ENCODE results near the gene WRNIP1.
"Not testable (repeated sequence)": the region's sequence is repeated elsewhere in the genome, so short reads cannot be mapped to it uniquely, and the experiment has no call there.

WRNIP1 gene

DNA sequence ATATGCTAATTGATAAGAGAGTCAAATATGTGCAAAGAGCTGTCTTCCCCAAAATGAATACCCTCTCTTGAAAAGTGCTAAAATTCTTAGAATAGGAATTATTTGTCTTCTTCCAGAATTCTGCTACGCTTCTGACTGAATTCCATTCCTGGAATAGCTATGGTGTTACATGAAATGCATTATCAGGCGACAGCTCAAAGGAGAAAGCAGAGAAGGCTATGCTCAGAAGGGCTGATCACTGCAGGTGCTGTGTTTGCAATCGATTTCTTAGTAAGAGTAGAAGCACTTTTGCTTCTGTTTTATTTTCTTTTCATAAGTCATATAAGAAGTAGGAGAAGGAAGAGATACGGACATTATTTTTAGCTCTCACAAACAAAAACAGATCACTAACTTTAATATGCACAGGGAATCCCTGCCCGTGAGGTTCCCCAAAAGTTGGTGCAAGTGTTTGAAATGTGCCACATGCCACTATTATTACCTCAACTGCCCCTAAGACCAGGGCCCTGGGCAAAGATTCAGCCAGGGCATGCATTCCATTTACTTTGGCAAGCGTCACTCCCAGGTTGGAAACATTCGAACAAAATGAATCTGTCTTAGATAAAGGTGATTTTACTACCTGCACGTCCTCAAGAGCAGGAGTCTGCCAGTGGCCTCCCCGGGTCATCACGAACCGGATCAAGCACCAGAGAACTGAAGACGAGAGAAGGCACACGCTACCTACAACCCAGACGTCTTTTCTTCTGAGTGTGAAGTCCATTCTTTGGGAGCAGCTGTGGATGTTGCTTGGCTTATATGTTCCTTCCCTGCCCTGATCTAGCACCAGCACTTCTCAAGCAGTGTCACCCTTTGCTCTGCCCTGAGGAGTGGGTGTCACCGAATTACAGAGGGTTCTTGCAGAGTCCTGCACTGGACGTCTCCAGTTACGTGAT, 21.6 kb upstream of the WRNIP1 start:
- no peak for FAIRE-seq

DNA sequence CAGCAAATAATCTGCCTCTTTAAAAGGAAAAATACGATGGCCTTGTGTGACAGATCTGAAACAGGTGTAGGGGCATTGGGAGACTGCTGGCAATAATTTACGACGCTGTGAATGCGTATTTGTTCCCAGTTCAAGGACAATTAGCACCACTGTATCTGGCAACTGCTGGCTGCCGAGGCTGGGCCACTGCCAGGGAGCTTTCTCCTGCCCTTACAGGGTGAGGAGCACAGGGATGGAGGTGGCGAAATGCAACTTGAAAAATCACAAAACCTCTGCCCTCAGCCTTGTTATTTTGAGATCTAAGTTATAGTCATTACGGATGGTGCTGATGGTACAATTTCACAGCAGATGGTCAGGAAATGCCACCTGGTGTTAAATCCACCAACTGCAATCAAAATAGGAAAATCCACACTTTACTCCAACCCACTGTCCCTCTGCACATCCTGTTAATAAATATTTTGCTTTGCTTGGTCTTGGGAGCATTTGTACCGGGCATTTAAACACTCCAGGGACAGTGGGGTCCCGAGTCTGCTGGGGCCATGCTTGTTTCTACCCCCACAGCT, 20.9 kb upstream of the WRNIP1 start:
- FAIRE-seq: no peak

DNA sequence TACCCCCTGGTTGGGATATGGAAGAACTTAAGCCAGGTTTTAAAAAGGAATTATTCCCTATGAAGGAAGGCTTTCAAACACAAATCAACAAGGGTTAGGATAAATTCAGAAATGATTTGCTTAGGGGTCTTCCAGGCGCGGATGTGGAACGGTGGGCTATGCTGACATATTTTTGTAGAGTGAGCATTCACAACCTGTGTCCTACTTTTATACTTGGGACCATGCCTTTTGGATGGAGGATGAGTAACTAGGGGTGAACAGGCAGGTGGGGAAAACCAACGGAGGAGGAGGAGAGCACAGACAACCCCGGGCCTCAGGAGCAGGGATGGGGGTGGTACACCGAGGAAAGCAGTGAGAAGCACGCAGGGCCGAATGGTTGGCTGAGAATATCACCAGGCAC, 20.4 kb upstream of the WRNIP1 start:
- no peak for FAIRE-seq

DNA sequence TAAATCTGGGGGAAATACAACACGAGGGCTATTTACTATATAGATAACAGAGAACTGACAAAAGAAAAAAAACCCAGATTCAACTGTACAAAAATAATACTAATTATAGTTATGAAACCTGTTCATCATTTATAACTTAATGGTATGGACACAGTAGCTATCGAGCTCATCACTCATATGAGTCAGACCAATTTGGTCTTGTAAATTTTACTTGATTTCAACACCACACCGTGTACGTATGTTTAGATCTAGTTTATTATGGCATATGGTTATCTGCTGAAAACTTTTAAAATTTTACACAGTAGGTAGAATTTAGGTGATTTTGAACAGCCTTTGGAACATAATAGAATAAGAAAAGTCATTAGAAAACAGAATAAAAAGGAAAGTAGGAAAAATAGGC, 19.9 kb upstream of the WRNIP1 start:
- no peak for FAIRE-seq

DNA sequence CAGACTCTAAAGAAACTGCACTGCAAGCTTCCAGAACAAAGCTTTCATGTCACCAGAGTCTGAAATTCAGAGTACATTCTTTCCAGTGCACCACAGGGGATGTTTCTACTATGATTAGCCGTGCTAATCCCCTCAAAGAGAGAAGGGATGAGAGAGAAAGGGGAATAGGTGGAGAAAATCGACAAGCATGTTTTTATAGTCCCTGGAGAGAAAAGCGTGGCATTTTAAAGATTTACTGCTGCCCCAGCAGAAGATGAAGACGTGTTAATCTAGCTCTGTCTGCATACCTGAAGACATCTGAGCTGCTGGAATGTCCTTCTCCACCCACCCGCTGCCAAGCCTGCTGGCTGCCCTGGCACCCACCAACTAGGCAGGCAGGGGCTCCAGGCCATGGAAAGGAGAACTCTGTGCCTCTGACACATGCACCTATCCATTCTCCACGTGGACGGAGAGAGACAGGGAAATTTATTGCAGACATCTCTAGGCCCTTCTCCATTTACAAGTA, 18.6 kb upstream of the WRNIP1 start:
- FAIRE-seq: no peak

DNA sequence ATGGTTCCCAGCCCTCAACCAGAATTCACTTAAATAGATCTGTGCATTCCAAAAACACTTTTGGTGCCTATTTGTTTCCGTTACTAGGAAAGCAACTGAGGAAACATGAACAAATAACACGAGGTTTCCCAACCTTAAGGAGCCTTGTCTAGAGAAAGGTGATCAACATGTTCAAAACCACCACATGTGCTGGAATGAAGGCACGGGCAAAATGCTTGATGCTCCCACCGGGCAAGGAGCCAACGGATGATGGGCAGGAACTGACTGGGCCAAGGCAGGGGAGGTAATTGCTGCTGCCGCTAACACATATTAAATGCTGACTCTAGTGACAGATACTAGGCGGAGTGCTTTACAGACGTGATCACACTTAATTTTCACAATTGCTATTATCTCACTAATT, 17.0 kb upstream of the WRNIP1 start:
- FAIRE-seq: no peak

DNA sequence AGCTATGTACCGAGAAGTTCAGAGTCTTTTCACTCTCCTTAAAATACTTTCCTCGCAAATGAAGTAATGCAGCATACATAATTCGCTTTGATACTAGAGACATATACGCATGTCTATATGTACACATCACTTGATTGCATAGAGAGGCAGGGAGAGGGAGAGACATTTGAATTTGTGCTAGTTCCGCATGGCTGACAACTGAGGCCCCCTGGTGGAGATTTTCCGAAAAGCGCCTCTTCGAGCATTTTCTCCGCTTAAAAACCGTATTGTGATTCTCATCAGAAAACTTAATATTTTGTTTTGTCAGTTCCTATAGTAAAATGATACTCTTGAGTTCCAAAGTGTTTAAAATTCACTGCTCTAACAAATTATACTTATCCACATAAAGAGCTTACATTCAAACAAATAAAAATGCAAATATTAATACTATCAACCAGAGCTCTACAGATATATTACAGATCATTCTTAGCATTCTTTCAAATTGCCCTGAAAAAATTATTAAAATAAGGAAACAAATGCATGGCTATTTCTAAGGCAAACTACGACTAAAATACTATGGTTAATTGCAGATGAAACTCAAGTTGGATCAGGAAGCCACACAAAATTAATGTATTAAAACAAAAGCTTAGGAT, 15.1 kb upstream of the WRNIP1 start:
- peak; percentile 97 for FAIRE-seq

DNA sequence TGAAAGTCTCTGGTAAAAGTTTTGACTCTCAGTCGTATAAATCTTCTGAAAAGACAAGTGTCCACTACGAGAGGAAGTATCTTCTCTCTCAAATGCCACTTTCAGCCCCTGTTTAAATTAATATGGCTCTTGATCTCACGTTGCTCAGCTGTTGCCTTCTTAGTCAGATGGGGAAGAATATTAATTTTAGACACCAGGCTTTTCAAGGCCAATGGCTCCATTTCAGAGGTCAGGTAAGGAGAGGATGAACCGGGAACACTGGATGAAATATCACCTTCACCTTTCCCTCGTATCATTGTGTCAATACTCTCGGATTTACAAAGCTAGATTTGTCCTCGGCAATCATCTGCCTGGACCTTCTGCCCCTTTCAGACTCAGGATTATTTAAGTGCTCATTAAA, 14.4 kb upstream of the WRNIP1 start, which contains the start of gene MYLK4:
TSS of gene MYLK4 (minus strand) at position 91 of the 400 bp plus-strand sequence. CDS start 1,628 bp downstream, outside the sequence.
- FAIRE-seq: no peak

DNA sequence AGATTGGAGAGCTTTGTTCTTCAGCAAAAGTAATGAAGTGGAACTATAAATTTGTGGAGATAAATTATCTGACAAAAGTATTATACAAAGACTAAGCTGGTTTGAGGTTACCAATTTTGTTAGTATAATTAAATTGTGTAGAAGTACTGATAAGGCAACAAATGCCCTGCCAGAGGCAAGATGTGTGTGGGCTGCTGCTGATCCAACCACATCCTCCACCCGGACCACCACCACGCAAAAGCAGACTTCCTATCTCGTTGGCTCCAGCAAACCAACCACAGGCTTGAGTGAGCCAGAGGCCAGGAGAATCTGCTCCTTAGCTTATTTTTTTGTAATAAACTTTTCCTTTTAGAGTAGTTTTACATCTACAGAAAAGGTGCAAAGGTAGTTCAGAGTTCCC, 13.3 kb upstream of the WRNIP1 start:
- FAIRE-seq: no peak

DNA sequence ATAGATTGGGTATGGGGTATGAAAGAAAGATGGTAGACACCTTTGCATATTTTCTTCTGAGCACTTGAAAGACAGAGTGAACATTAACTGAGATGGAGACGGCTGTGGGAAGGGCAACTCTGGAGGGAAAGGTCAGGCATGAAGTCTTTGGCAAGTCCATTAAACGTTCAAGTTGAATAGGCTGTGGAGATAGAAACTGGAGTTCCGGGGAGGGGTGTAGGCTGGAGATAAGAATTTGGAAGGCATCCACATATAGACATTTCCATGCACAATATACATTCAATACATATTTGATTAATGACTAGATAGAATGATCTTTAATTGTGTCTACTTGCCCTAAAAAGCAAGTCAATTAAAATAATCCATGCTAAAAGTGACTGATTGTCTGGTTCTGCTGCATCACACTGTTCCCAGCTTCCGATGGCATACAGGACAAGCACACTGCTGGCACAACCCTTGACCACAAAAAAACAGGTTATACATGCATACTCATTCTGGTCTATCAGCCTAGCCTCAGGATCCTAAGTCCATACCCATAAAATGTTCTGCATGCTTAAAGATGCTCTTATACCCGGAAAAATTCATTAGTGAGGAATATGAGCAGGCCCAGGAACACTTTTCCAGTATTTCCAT, 12.6 kb upstream of the WRNIP1 start:
- no peak for FAIRE-seq

DNA sequence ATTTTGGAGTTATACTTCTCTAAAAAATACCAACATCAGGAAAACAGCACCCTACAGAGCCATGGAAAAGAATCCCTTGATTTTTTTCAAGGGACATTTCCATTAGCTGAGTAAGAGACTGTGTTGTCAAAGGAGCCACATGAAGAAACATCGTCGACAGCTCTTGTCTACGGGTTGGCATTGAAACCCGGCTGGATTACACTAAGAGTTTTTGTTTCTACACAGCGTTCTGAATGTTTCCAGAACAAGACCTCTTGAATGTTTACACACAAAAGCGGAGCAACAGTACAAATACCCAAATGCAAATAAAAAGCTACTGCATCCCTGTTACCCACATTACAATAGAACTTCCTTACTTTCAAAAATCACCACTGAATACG, 12.1 kb upstream of the WRNIP1 start:
- FAIRE-seq: no peak

DNA sequence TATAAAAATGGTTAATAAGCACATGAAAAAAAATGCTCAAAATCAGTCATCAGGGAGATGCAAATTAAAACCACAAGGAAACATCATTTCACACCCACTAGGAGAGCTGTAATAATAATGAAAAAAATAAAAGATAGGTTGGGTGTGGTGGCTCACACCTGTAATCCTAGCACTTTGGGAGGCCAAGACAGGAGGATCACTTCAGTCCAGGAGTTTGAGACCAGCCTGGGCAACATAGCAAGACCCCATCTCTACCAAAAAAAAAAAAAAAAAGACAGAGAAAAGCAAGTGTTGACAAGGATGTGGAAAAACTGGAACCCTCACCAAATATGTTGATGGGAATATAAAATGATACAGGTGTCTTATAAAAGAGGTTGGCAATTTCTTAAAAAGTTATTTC, 11.4 kb upstream of the WRNIP1 start:
- no peak for FAIRE-seq

DNA sequence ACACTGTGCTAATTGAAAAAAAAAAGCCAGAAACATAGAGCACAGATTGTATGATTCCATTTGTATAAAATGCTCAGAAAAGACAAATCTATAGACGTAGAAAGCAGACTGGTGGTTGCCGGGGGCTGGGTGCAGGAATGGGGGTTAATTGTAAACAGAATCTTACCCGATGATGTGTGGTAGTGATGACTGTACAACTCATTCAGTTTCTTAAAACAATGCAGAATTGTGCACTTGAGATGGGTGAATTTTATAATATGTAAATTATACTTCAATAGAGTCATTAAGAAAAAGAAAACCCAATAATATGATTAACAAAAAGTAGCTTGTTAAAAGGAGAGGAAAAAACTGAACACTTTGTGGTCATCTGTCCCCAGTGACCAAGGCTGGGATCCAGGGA, 10.8 kb upstream of the WRNIP1 start:
- FAIRE-seq: no peak

DNA sequence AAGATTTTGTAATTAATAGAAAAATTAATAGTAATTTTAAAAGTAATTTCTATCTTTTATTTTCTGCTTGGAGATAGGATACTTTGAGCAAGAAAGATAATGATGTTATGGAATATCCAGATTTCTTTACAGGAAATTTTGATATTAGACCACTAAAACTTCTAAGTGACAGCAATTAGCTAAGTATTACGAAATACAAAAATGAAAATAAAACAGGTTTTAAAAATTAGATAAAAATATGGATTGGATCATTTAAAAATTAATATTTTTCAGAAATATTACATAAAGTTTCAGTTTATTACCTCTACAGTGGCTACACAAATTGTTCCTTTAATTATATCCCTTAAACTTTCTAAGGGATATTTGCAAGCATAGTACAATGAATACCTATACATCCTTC, 10.3 kb upstream of the WRNIP1 start:
- FAIRE-seq: no peak

DNA sequence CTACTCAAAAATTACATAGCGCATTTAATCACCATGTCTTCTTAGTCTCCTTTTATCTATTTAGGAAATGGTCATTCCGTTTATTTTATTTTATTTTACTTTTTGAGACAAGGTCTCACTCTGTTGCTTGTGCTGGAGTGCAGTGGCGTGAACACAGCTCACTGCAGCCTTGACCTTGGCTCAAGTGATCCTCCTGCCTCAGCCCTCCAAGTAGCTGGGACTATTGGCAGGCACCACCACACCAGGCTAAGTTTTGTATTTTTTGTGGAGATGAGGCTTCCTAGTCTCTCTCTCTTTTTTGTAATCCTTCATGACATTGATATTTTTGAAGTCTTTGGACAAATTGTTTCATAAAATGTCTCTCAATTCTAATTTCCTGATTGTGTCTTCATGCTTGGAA, 9.7 kb upstream of the WRNIP1 start:
- FAIRE-seq: no peak

DNA sequence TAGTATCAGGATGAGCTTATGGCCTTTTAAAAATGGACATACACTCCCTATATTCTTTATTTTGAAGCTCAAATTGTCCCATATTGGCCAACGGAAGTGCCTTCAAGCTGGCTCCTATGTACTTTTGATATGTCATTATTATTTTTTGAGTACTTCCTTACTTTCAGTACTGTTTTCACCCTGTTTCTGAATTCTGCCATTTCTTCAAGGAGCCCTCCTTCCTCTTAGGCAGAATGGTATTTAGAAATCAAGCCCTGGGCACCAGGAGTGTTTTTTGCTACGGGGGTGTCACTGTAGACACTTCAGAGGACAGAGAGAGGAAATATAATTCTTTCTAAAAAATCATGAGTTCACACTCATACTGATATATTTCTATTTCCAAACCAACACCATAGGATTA, 9.0 kb upstream of the WRNIP1 start:
- FAIRE-seq: no peak

DNA sequence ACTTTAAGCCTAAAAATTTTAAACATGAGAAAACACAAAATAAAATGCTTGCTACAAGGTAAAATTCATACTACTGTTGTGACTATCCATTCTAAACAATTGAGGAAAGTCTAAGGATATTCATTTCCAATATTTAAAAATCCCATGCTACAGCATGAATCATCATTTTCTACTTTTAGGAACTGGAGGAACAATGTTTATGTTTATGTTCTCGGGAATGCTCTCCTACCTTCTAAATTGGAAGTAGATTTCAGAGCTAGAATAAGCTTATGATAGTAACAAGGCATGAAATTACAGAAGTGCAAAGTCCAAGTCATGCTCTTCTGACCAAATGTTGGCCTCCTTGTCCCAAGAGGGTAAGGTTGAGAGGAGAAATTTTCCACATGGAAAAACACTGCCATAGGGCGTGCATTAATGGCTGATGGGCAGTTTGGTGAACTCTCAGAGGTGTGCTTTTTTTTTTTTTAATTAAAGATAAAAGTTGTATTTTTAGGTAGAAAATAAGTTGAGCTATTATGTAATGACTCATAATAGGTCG, 8.4 kb upstream of the WRNIP1 start:
- no peak for FAIRE-seq

DNA sequence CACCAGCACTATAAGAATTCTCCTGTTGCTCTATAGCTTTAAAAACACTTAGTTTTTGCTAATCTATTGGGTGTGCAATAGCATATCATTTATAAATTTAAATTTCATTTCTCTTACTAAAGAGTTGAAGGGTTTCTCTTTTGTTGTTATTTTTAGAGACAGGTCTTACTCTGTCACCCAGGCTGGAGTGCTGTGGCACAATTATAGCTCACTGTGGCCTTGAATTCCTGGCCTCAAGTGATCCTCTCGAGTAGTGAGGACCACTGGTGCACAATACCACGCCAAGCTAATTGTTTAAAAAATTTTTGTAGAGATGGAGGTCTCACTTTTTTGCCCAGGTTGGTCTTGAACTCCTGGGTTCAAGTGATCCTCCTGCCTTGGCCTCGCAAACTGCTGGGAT, 6.2 kb upstream of the WRNIP1 start:
- no peak for FAIRE-seq

DNA sequence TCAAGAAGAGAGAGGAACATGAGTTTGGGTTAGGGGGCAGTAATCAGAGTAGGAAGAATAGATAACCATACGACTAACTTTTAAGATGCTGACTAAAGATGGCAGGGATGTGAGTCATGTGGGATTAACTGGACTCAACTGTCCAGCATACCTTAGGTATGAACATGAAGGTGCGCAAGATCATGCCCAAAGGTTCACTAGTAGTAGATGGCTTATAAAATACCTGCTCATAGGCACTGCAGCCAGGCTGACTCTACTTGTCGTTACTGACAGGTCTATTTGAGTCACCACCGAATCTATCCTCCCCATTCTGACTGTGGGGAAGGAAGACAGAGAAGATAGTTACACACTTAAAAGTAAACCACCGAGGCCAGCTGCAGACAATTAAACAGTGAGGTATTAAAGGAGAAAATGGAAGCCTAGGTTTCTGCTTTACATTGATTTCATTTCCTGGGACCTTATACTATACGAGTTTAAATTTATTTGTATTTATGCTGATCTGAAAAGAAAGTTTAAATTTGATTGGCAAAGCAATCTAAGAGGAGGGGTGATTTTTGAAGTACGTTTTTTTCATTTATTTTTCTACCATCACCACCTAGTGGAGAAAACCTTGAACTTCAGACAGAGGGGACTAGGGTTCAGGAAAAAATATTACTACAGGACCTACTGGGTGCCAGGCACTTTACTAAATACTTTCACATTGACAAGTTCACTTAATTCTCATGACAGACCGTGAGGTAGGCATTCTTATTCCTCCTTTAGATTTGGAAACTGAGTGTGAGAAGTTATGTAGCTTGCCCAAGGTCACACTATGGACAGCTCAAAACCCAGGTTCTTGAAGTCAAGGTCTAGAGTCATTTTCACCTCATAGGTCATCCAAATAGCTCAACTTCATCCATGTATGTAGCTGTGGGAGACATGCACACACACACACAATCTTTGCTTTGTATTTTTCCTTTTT, 4.0 kb upstream of the WRNIP1 start:
- FAIRE-seq: no peak

DNA sequence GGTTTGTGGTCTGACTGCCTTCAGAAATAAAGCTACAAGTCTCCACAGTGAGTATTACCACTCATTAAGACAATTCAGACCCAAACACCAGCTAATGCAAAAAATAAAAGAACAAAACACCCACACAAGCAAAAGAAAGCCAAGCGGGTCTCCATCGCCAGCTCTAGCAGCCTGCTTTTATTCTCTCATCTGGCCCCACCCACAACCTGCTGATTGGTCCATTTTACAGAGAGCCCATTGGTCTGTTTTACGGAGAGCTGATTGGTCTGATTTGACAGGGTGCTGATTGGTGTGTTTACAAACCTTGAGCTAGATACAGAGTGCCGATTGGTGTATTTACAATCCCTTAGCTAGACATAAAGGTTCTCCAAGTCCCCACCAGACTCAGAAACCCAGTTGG, 2.3 kb upstream of the WRNIP1 start:
- not testable (repeated sequence) for FAIRE-seq

DNA sequence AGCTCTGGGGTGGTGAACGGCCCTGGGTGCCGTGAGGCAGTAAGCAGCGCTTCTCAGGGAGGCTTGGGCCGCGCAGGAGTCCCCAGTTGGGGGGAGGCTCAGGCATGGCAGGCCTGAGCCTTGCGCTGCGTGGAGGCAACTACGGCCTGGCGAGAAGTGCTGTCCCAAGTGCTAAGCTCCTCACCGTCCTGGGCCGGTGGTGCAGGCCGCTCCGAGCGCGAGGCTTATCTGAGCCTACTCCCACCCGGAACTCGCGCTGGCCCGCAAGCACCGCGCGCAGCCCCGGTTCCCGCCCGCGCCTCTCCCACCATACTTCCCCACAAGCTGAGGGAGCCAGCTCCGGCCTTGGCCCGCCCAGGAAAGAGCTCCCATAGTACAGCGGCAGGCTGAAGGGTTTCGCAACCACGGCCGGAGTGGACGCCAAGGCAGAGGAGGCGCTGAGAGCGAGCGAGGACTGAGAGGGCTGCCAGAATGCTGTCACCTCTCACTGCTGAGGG, 1.8 kb upstream of the WRNIP1 start:
- no peak for FAIRE-seq

All from islet of Langerhans (tissue), 1 donor.